Neural progenitor cell (in vitro differentiated cells): ENCODE data around the gene ALKBH7. TPM values are rescaled to one million over a fixed set of nuclear protein-coding genes. Genes with fewer than 3 reads are reported as not detected.
A peak's percentile ranks its signal among the peaks of the same experiment; 100 is the strongest.

Source experiments
- DNase-seq: peaks from one replicate; pipeline ENCODE4 v3.0.0-alpha.2; 2016; ENCODE audit warnings: low spot score
- H2AFZ ChIP-seq: fragments of 200-600 bp; sonication (generic); replicated peaks from 2 replicates; pipeline ENCODE4 v1.6.1; 2016; ENCODE audit warnings: antibody characterized with exemption
- H3F3A ChIP-seq: fragments of 200-600 bp; sonication (generic); 2 replicates; pipeline ENCODE4 v1.6.1; 2016; ENCODE audit warnings: antibody characterized with exemption, low read depth
- H3K27ac ChIP-seq: fragments of 200-600 bp; sonication (generic); 2 replicates; pipeline ENCODE4 v1.5.1; 2016; ENCODE audit warnings: mild to moderate bottlenecking
- H3K27me3 ChIP-seq: fragments of 200-600 bp; sonication (generic); 2 replicates; pipeline ENCODE4 v1.6.1; 2016; ENCODE audit warnings: mild to moderate bottlenecking, moderate library complexity
- H3K36me3 ChIP-seq: fragments of 200-600 bp; sonication (generic); 2 replicates; pipeline ENCODE4 v1.5.1; 2016
- H3K4me1 ChIP-seq: fragments of 200-600 bp; sonication (generic); 2 replicates; pipeline ENCODE4 v1.6.1; 2016; ENCODE audit warnings: mixed run types
- H3K4me2 ChIP-seq: fragments of 200-600 bp; sonication (generic); 2 replicates; pipeline ENCODE4 v1.6.1; 2016
- H3K4me3 ChIP-seq: fragments of 200-600 bp; sonication (generic); 2 replicates; pipeline ENCODE4 v1.5.1; 2016
- H3K79me2 ChIP-seq: fragments of 200-600 bp; sonication (generic); 2 replicates; pipeline ENCODE4 v1.6.1; 2016; ENCODE audit warnings: low read depth
- H3K9ac ChIP-seq: fragments of 200-600 bp; sonication (generic); 2 replicates; pipeline ENCODE4 v1.6.1; 2016
- H3K9me3 ChIP-seq: fragments of 200-600 bp; sonication (generic); 2 replicates; pipeline ENCODE4 v1.5.1; 2016; ENCODE audit warnings: low read depth
- H4K20me1 ChIP-seq: fragments of 200-600 bp; sonication (generic); 2 replicates; pipeline ENCODE4 v1.6.1; 2016; ENCODE audit warnings: low read depth
- H3K27ac Mint-ChIP-seq: 3 replicates; pipeline ENCODE4 v1.8.0; 2021; ENCODE audit warnings: mixed read lengths
- H3K27me3 Mint-ChIP-seq: 2 replicates; pipeline ENCODE4 v1.8.0; 2022; ENCODE audit warnings: low read depth, mild to moderate bottlenecking, inconsistent platforms, moderate library complexity, mixed read lengths; ENCODE audit not compliant: insufficient read depth
- H3K36me3 Mint-ChIP-seq: 3 replicates; pipeline ENCODE4 v1.8.0; 2021; ENCODE audit warnings: mixed read lengths
- H3K4me1 Mint-ChIP-seq: 3 replicates; pipeline ENCODE4 v1.8.0; 2021; ENCODE audit warnings: mixed read lengths
- H3K4me3 Mint-ChIP-seq: 3 replicates; pipeline ENCODE4 v1.8.0; 2021; ENCODE audit warnings: mild to moderate bottlenecking, moderate library complexity, mixed read lengths
- H3K9me3 Mint-ChIP-seq: 3 replicates; pipeline ENCODE4 v1.8.0; 2020; ENCODE audit warnings: mixed read lengths
- CTCF ChIP-seq: fragments of 200-600 bp; sonication (generic); IDR thresholded peaks from 2 replicates; pipeline ENCODE4 v1.5.1; 2017; ENCODE audit warnings: antibody characterized with exemption, mild to moderate bottlenecking
- EZH2 ChIP-seq: fragments of 200-600 bp; sonication (generic); IDR thresholded peaks from 2 replicates; pipeline ENCODE4 v1.6.1; 2017; ENCODE audit warnings: antibody characterized with exemption, mild to moderate bottlenecking, moderate library complexity
- EZH2phosphoT487 ChIP-seq: fragments of 200-600 bp; sonication (generic); IDR thresholded peaks from 2 replicates; pipeline ENCODE4 v1.6.1; 2017; ENCODE audit warnings: antibody characterized with exemption
- microRNA-seq: library from miRNA; unstranded; fragments of <30 nt; microRNA quantifications from one replicate; pipeline ENCODE4, GENCODE V29; 2016
- small RNA-seq: library from RNA; depleted of rRNA; stranded (forward); fragments of <200 nt; gene quantifications from one replicate; pipeline ENCODE3, GENCODE V24; 2015
- total RNA-seq: library from RNA; depleted of rRNA; stranded (reverse); fragments of >200 nt; gene quantifications from 2 replicates; pipeline ENCODE4 v1.2.3, GENCODE V29; 2015; ENCODE audit warnings: low replicate concordance

The ALKBH7 gene
- total RNA-seq, 1 donor from 2014 or later, result 19.7 TPM

DNA sequence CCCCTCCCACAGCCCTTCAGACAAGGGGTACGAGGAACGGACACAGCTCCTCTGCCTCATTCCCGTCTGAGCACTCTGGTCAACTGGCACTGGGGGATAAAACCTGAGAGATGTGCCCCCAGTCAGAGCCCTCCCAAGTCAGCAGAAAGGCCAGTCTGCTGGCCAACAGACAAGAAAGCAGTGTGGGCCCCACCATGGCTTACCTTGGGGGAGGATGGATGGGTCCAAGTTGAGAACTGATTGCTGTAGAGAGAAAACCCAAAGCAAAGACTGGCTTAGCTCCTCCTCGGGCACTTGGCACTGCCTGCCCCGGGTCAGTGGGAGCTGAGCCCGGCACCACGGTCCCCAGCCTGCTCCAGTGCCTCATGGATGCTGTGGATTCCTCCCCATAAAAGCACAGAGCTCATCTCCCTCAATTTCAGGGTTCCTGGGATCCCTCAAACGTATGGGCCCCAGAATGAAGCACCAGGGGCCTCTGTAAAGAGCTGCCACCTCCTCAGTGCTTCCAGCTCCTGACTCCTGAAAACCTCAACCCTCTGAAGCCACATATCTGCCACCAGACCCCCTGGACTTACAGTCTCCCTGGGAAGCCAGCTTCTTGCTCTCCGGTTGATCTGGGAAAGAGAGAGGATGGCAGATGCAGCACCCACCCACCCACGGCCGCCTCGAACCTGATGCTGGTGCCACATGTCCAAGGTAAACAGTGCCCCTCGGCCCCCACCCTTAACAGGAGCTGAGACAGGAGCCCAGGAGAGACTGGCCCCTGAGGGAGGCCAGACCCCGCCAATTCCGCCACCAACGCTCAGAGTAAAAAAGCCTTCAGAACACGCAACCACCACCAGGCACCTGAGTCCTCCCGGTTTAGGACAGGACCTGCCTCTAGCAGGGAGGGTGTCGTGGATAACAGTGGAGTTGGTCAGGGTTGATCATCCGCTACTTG lies 48.8 kb downstream of the ALKBH7 start:
- no peaks in the 10 kb centered on the region for H3K27me3 ChIP-seq
- H3K27ac Mint-ChIP-seq, result no peak overlapping the region
- H3K4me1 ChIP-seq, result peaks cover 13% of the 10 kb centered on the region
- TF ChIP-seq EZH2phosphoT487 (no peak), EZH2 (no peak), CTCF (no peak)
- peak overlapping the region; percentile 47 for H3K9ac ChIP-seq
- H3K4me1 Mint-ChIP-seq, result peaks cover 28% of the 10 kb centered on the region
- H3K36me3 Mint-ChIP-seq, result peaks cover 16% of the 10 kb centered on the region
- H3K4me3 Mint-ChIP-seq, result peak overlapping the region; percentile 48
- peak overlapping the region; percentile 82 for H3K4me2 ChIP-seq
- no peak overlapping the region for H3K4me3 ChIP-seq
- no peak overlapping the region for H3K27ac ChIP-seq
- no peak overlapping the region for H2AFZ ChIP-seq
- peaks cover 14% of the 10 kb centered on the region for H3K27me3 Mint-ChIP-seq
- peaks cover 78% of the 10 kb centered on the region for H4K20me1 ChIP-seq
- H3K9me3 ChIP-seq, result no peaks in the 10 kb centered on the region
- no peaks in the 10 kb centered on the region for H3K36me3 ChIP-seq
- peaks cover 74% of the 10 kb centered on the region for H3K79me2 ChIP-seq
- peaks cover 18% of the 10 kb centered on the region for H3F3A ChIP-seq
- no peak for DNase-seq
- no peaks in the 10 kb centered on the region for H3K9me3 Mint-ChIP-seq

GRCh38 chr19:6423499-6424194 lies 51.1 kb downstream of the ALKBH7 start:
- Histone ChIP-seq H3K9me3 (no peaks in the 10 kb centered on the region), H3K4me1 (peaks cover 13% of the 10 kb centered on the region), H3K27me3 (no peaks in the 10 kb centered on the region), H3K79me2 (peaks cover 56% of the 10 kb centered on the region), H3K4me3 (peak overlapping the region; percentile 71), H3K4me2 (peak overlapping the region; percentile 82), H3K36me3 (no peaks in the 10 kb centered on the region), H3K9ac (peak overlapping the region; percentile 84), H2AFZ (no peak overlapping the region), H3K27ac (no peak overlapping the region), H4K20me1 (peaks cover 55% of the 10 kb centered on the region), H3F3A (peaks cover 8% of the 10 kb centered on the region)
- Mint-ChIP-seq H3K4me1 (peaks cover 28% of the 10 kb centered on the region), H3K9me3 (no peaks in the 10 kb centered on the region), H3K27me3 (peaks cover 11% of the 10 kb centered on the region), H3K4me3 (peak overlapping the region; percentile 96), H3K27ac (peak overlapping the region; percentile 37), H3K36me3 (peaks cover 14% of the 10 kb centered on the region)
- peak; percentile 75 for DNase-seq
- no peak for TF ChIP-seq CTCF
- no peak for TF ChIP-seq EZH2phosphoT487
- no peak for TF ChIP-seq EZH2

DNA sequence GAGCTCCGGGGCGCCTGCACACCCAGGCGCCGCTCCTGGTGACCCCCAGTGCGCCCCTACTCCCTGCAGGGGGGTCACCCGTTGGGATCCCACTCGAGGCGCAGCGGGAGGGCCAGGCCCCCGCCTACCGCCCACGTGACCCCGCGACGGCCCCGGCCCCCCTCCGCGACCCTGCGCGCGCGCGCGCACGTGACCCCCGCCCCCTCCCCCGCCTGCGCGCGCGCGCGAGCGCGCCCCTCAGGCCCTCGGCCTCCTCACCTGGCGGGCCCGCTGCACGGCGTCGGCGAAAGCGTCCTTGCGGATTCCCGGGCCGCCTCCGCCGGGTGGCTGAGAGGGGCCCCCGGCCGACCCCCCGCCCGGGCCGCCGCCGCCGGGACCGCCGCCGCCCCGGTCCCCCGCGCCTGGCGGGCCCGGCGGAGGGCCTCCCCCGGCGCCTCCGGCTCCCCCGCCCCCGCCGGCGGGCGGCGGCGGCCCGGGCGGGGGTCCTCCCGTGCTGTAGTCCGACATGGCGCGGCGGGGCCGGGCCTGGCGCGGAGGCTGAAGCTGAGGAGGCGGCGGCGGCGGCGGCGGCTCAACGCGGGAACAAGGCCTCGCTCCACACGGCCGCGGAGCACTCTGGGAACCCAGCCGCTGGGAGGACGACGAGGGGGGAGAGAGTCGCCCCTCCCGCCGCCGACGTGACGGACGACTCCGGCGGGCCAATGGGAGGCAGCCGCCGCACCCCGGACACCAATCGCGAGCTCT lies 51.8 kb downstream of the ALKBH7 start, which contains the start of gene KHSRP:
TSS of gene KHSRP (minus strand) at position 617 of the 744 bp plus-strand sequence. CDS start at position 507, 110 bp downstream.
- peaks cover 13% of the 10 kb centered on the region for H3K4me1 ChIP-seq
- peaks cover 3% of the 10 kb centered on the region for H3K27me3 ChIP-seq
- H3K27me3 Mint-ChIP-seq, result peaks cover 7% of the 10 kb centered on the region
- H4K20me1 ChIP-seq, result peaks cover 48% of the 10 kb centered on the region
- peaks cover 8% of the 10 kb centered on the region for H3F3A ChIP-seq
- peaks cover 28% of the 10 kb centered on the region for H3K4me1 Mint-ChIP-seq
- H3K27ac ChIP-seq, result no peak within 1 kb of the TSS
- H3K9me3 Mint-ChIP-seq, result no peaks in the 10 kb centered on the region
- H3K4me3 Mint-ChIP-seq, result peak within 1 kb of the TSS; percentile 96
- peak within 1 kb of the TSS; percentile 65 for H3K27ac Mint-ChIP-seq
- H3K36me3 Mint-ChIP-seq, result peaks cover 11% of the 10 kb centered on the region
- H3K79me2 ChIP-seq, result peaks cover 48% of the 10 kb centered on the region
- H2AFZ ChIP-seq, result no peak within 1 kb of the TSS
- H3K4me2 ChIP-seq, result peak within 1 kb of the TSS; percentile 82
- H3K4me3 ChIP-seq, result peak within 1 kb of the TSS; percentile 71
- no peaks in the 10 kb centered on the region for H3K36me3 ChIP-seq
- peak within 1 kb of the TSS; percentile 84 for H3K9ac ChIP-seq
- no peaks in the 10 kb centered on the region for H3K9me3 ChIP-seq
- peak; percentile 67 for DNase-seq
- no peak for TF ChIP-seq CTCF
- no peak for TF ChIP-seq EZH2
- TF ChIP-seq EZH2phosphoT487, result no peak

Small RNA genes within 50 kb of the gene (microRNA-seq; reads per million reads assigned to microRNA genes)
- gene MIR3940 (4.5 reads per million, percentile 23 among the genes with 10 or more reads in this experiment), gene MIR6790 (not detected), gene MIR6885 (0.73 reads per million)

Small RNA genes within 50 kb of the gene (small RNA-seq; reads per million reads assigned to genes)
- gene MIR6790, result not detected
- not detected for gene MIR6885

Other genes starting within 250 kb of the ALKBH7 start
- gene ACSBG2, start 237.1 kb upstream of the ALKBH7 start, total RNA-seq, result not detected in 2 replicates
- gene MLLT1, start 92.8 kb upstream of the ALKBH7 start, total RNA-seq, result 5.6 and 21.0 TPM in 2 replicates
- not detected in 2 replicates for gene ACER1, start 39.2 kb upstream of the ALKBH7 start, total RNA-seq
- 28.0 and 73.6 TPM in 2 replicates for gene CLPP, start 11.3 kb upstream of the ALKBH7 start, total RNA-seq
- gene PSPN, start 3.1 kb downstream of the ALKBH7 start, total RNA-seq, result 0.92 and 2.7 TPM in 2 replicates
- 36.9 and 46.9 TPM in 2 replicates for gene GTF2F1, start 20.4 kb downstream of the ALKBH7 start, total RNA-seq
- gene KHSRP, start 52.0 kb downstream of the ALKBH7 start, total RNA-seq, result 136 and 283 TPM in 2 replicates
- gene SLC25A41, start 61.0 kb downstream of the ALKBH7 start, total RNA-seq, result 0.46 TPM in 1 of 2 replicates, not detected in the other
- gene SLC25A23, start 87.0 kb downstream of the ALKBH7 start, total RNA-seq, result 16.0 and 57.2 TPM in 2 replicates
- 1.2 and 1.3 TPM in 2 replicates for gene CRB3, start 91.5 kb downstream of the ALKBH7 start, total RNA-seq
- gene DENND1C, start 109.0 kb downstream of the ALKBH7 start, total RNA-seq, result 0.19 TPM in 1 of 2 replicates, not detected in the other
- gene TUBB4A, start 129.5 kb downstream of the ALKBH7 start, total RNA-seq, result 2.4 and 7.3 TPM in 2 replicates
- gene TNFSF9, start 158.2 kb downstream of the ALKBH7 start, total RNA-seq, result 0.28 and 1.7 TPM in 2 replicates
- 1.2 TPM in 1 of 2 replicates, not detected in the other for gene CD70, start 218.4 kb downstream of the ALKBH7 start, total RNA-seq